Ureter (tissue), 1 donor: Measurements from ENCODE around the gene RPS6KA2. TPM values are rescaled to one million over a fixed set of nuclear protein-coding genes. Genes with fewer than 3 reads are reported as not detected.

ENCODE experiments used
- DNase-seq: peaks from one replicate; pipeline ENCODE4 v3.0.0-alpha.2; 2020; ENCODE audit warnings: low spot score
- total RNA-seq: library from RNA; stranded (reverse); gene quantifications from one replicate; pipeline ENCODE4 v1.2.4, GENCODE V29; 2023
- donor health status: DM: yes; HTN: yes; CAD: no.

RPS6KA2 gene
- total RNA-seq, 1 donor from 2014 or later, result 85.3 TPM

GRCh38 chr6:166573511-166574216 lies 53.4 kb downstream of the RPS6KA2 start:
- peak; percentile 31 for DNase-seq

DNA sequence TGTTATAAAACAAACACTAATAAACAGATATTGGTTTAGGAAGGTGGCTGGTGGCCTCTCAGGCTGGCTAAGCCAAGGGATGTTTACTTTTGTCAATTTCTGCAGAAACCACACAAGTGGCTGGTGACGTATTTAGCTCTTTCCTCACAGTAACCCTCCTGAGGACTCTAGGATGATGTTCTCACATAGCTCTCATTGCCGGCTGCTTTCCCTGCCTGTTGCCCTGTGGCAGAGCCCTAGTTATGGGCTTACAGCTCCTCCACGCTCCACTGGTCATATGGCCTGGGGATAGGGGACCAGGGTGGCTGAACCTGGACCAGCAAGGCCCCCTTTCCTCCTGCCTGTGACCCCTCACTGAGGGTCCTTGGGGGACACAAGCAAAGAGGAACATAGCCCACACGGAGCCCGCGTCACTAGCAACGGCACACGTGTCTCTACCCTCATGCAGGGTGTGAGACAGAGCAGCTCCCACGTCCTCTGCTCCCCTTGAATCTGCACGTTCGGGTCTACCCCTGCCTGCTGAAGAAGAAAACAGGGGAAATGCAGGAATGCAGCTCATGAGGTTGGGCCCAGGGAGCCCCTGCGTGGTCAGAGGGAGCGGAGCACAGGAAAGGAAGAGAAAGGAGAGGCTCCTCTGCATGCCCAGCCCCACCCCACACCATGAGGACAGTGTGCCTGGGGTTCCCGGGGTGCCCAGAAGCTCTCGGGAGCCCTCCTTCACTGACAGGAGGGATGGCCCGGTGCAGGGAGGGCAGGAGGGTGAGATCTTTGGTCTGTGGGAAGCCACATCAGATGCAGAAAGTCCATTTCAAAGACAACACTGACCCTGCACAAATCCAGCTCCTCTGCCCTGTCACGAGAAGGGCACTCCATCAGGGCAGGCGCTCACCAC lies 54.4 kb downstream of the RPS6KA2 start:
- DNase-seq, result peak; percentile 42

DNA sequence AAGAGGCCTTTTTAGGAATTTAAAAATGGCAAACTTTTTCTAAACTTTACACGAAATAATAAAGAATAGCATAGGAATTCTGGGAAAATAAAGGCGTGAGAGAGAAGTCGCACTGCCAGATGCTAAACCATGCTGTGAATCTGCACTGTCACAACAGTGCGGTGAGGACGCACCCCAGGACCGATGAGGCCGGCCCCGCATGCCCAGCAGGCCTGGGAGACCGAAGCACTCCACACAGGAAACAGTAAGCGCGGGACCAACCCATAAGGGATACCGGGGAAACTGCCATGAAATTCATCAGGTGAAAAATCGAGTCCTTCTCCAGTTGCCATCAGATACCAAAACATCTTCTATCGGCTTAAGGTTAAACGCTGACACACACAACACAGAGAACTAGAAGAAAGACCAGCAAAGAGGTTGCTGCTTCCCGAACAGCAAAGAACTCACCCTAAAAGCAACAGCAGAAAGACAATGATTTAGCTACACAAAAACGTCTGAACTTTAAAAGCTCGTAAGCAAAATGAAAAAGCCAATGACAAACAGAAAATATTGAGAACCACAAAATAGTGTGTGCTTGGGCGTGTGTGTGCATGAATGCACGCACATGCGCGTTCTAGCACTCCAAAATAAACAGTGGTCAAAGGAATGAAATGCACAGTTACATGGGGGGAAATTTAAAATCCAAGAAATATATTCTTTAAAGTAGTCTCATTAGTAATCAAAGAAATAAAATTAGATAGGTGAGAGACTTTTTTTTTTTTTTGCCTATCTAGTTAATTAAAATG lies 55.9 kb downstream of the RPS6KA2 start:
- peak; percentile 34 for DNase-seq

DNA sequence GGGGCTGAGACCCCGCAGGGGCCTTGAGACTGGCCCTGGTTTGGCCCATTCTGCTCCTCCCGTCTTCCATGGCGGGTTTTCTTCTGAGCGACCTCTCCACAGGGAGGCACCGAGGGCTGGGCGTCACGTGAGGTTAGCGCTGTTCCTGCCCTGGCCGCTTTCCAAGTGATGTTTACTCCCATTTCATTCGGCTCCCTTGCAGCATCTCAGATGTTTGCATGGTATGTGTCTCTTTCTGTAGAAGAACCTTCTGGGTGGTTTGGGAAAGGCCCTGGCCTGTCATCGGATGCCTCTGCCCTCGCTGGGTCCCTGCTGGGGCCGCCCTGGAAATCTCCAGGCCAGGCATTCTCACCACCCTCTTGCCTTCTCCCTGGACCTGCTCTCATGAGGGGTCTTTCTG lies 57.8 kb downstream of the RPS6KA2 start:
- DNase-seq, result peak; percentile 40

GRCh38 chr6:166567813-166568212 lies 59.2 kb downstream of the RPS6KA2 start:
- no peak for DNase-seq

GRCh38 chr6:166567107-166567506 lies 59.9 kb downstream of the RPS6KA2 start:
- DNase-seq, result peak; percentile 10

DNA sequence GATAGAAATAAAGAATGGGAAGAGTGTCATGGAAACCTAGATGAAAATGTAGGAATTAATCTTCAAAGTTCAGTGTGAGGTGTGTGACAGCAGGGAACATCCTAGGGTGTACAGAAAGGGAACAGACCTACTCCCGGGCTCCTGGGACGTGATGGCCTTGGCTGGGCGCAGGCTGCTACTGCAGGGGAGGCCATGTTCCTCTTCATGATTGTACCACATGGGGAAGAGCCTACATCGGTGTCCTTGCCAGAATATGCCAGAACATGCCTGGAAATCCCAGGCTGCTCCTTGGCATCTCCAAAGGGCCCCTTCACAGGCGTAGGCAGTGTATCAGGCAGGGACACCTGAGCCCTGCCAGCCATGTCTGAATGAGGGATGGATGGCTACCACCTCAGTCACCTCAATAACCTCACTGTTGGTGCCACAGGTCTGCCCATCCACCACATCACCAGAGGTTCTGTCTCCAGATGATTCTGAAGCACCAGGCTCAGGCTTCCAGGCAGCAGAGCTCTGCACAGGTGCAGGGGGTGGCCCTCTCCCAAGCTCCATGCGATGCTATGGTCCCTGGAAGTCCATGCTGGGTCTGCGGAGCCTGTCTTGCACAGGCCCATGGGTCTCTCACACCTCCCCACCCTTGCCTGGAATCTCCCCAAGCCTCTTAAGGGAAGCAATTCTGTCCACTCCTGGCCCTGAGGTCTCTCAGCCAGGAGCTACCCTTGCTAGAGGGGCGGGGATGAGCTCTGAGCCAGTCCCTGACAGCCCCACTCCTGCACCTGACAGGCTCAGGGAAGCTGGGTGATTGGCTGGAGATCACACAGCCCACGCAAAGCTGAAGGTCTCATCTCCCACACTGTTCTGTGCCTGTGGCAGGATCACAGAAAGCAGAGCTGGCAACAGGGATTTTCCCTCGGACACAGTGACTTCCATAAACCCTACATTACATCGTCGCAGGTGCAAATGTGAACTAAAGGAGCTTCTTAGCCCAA lies 60.7 kb downstream of the RPS6KA2 start:
- DNase-seq, result peak; percentile 28

GRCh38 chr6:166565084-166565967 lies 61.7 kb downstream of the RPS6KA2 start:
- peak; percentile 42 for DNase-seq

DNA sequence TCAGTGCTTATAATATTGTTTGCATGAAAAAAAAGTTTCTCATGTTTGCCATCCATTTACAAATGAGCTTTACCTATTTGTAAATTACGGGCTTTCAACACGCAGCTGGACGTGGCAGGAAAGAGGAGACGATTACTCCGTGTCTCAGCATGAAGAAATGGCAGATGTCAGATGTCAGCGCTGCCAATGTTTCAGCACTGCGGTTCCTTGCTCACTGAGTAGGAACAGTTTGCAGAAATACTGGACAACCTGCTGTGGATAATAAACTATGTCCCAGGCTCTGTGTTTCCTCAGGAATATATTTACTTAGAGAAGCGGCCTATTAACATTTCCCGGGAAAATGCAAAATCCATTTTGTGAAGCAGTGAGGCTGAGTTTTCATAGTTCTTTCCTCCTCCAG lies 63.2 kb downstream of the RPS6KA2 start:
- DNase-seq, result no peak

DNA sequence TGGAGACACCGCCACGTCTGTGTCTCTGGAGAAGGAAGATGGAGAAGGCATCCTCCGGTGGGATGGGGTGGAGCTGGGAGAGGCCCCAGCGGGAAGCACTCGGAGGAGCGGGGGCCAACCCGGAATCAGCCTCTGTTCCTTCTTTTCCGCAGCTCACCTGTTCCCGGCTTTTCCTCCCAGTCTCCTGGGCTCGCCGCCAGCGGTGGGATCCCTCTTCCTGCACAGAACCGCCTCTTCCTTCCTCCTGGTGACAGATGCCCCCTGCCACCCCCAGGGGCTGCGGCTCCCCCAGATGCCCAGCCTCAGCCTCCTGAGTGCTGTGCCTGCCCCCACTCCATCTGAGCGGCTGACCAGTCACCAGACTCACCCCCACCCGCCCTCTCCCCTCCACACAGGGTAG lies 63.9 kb downstream of the RPS6KA2 start:
- DNase-seq, result no peak

DNA sequence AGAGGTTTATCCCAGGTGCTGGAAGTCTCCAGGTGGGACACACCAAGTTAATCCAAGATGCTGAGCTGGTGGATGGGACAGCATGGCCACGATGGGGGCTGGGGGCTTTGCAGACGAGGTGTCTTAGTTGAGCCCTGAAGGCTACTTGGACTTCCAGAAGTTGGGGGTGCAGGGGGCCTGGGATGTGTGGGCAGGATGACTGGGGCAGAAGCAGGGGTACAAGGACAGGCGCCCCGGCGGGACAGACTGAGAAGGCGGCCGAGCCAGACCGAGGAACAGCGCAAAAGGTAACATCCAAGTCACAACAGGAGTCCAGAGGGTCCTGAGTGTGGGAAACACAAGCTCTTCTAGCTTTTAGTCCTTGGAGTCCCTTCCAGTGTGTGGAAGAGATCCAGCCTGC lies 64.3 kb downstream of the RPS6KA2 start:
- DNase-seq, result no peak

GRCh38 chr6:166561771-166562359 lies 65.2 kb downstream of the RPS6KA2 start:
- DNase-seq, result no peak

DNA sequence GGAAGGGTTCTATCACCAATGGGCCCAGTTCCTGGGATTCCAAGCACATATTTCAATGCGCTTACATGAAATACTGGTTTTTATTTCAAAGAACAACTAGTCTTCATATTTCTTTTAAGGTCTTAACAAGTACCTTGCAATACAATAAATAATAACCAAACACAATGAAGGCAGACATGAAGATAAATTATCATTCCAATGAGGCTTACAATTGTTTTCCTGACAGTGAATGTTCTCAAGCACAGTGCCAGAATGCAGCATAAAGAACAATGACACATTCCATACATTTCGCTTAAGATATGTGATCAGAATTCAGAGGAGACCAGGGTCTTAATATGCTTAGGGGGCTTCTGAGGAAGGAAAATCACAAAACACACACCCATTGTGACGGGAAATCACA lies 66.8 kb downstream of the RPS6KA2 start:
- DNase-seq, result no peak

- no peak for DNase-seq
Observed at GRCh38 chr6:166559662-166560061, 67.4 kb downstream of the RPS6KA2 start.

DNA sequence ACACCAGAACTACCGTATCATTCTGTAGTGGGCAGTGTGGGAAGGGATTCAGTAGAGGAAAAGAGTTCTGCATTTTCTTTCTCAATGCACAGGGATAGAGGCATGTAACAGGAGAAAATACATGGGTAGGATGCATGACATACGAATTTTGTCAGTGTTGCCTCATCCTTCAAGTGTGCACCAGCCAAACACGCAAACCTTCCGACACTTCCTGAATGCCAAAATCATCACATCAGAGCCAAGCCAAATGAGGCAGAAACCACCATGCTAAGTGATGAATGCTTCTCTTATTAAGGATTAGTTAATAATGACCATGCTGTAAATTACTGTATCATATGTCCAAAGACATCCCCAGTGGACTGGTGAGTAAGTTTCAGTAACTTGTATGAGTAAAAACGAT lies 67.8 kb downstream of the RPS6KA2 start:
- no peak for DNase-seq

- no peak for DNase-seq
Observed at GRCh38 chr6:166558156-166559005, 68.7 kb downstream of the RPS6KA2 start.

DNA sequence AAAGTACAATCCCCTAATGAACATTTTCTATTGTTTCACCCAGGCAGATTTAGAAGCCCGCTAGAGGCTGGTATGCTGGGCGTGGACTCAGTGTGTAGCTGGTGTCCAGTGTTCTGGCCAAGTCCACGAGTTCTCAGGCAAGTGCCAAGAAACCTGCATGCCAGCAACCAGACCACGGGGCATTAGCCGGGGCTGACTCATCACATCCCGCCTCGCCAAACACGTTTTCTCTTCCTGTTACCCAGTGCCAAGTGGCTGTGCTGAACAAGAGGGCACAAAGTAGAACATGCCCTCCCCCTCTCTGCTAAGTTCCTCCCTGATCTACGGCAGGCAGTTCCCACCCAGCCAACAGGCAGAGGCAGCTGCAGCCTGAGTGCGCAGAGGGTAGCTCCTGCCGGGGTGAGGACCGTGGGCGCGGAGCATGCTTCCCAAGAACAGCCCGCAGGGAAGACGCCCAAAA lies 70.2 kb downstream of the RPS6KA2 start:
- DNase-seq, result peak; percentile 95

GRCh38 chr6:166556336-166556735 lies 70.7 kb downstream of the RPS6KA2 start:
- no peak for DNase-seq

DNA sequence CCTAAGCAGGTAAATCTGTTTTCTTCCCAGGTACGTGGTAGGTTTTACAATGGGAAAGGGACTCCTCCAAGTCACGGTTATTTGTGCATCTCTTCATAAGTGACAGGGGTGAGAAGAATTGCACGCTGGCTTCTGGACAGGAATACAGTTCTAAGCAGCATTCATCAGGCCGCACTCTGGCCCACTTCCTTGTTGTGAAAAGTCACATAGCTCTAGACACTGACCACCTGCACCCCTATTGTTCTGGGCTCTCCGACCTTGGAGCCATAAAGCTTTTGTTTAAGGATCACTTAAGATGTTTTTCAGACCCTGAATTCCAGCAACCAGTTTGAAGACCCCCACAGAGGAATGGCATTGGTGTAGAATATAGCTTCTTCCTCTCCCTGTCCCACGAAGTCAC lies 72.0 kb downstream of the RPS6KA2 start:
- DNase-seq, result no peak
